Breast epithelium (tissue), 3 donors: ENCODE measurements around the gene NFIC.

Experiments used
- POLR2AphosphoS5 ChIP-seq, 3 donors: sonication (generic); formaldehyde crosslinking; IDR thresholded peaks; one replicate each; pipeline ENCODE4 v1.6.1; 2017; ENCODE audit warnings: antibody characterized with exemption in 3 of 3
- TF ChIP-seq, protein P1 (sequence below), 3 donors: fragments of 450-650 bp; IDR thresholded peaks; one replicate each; pipeline ENCODE4 v1.5.1; 2016 to 2017; ENCODE audit warnings: antibody characterized with exemption in 3 of 3, mild to moderate bottlenecking in 3 of 3, moderate library complexity in 3 of 3

DNA sequence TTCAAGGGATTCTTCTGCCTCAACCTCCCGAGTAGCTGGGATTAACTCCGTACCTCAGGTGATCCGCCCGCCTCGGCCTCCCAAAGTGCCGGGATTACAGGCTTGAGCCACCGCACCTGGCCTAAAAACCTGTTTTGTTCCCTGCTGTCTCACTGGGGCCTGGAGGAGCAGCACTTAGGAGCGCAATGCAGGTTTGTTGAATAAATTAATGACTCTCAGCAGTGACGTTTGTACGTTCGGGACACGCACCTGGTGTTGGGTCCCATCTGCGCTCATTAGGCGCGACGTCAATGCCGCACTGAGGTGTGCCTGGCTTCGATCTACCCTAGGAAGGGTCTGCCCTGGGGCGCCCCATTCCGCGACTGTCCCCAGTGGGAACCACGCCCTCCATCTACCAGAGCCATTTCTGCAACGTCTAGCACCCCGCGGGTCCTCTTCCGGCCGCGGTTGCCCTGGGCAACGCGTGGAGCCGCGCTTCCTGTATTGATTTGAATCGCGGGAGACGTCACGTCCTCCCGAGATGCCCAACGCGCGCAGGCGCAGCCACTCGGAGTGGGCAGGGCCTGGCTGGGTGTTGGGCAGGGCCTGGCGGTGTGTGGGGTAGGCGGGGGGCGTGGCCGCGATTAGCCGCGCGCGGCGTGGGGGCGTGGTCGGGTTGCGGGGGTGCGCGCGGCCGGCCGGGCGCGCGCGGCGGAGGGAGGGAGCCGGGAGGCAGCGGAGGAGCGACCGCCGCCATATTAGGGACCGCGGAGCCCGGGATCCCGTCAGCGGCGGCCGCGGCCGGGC, 139.4 kb downstream of the NFIC start, which contains the start of gene FZR1:
- TF ChIP-seq, protein P1, sequence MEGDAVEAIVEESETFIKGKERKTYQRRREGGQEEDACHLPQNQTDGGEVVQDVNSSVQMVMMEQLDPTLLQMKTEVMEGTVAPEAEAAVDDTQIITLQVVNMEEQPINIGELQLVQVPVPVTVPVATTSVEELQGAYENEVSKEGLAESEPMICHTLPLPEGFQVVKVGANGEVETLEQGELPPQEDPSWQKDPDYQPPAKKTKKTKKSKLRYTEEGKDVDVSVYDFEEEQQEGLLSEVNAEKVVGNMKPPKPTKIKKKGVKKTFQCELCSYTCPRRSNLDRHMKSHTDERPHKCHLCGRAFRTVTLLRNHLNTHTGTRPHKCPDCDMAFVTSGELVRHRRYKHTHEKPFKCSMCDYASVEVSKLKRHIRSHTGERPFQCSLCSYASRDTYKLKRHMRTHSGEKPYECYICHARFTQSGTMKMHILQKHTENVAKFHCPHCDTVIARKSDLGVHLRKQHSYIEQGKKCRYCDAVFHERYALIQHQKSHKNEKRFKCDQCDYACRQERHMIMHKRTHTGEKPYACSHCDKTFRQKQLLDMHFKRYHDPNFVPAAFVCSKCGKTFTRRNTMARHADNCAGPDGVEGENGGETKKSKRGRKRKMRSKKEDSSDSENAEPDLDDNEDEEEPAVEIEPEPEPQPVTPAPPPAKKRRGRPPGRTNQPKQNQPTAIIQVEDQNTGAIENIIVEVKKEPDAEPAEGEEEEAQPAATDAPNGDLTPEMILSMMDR (IDR thresholded peaks at IDR 0.05) = no peak
- TF ChIP-seq POLR2AphosphoS5 (IDR thresholded peaks at IDR 0.05) = peak; percentile 56 to 95 (median 84)
